ENCODE measurements around the gene DHX35. TPM values are rescaled to one million over a fixed set of nuclear protein-coding genes. Genes with fewer than 3 reads are reported as not detected.

The DHX35 gene
- total and polyA plus RNA-seq, 3 experiments from 2014 or later, result 6.0 to 20.5 (median 19.9) TPM

Other genes starting within 250 kb of the DHX35 start
- gene SLC32A1, start 237.9 kb upstream of the DHX35 start, total RNA-seq, result not detected
- gene SLC32A1, start 237.9 kb upstream of the DHX35 start, polyA plus RNA-seq, result not detected
- gene ACTR5, start 213.9 kb upstream of the DHX35 start, total RNA-seq, result 10 to 100 TPM; 12.2 to 12.6 TPM
- 9.5 TPM for gene ACTR5, start 213.9 kb upstream of the DHX35 start, polyA plus RNA-seq
- 100 to 1,000 TPM; 167 to 171 TPM for gene PPP1R16B, start 156.6 kb upstream of the DHX35 start, total RNA-seq
- gene PPP1R16B, start 156.6 kb upstream of the DHX35 start, polyA plus RNA-seq, result 40.2 TPM
- 10 to 100 TPM; 11.9 to 13.2 TPM for gene FAM83D, start 35.9 kb upstream of the DHX35 start, total RNA-seq
- 2.3 TPM for gene FAM83D, start 35.9 kb upstream of the DHX35 start, polyA plus RNA-seq

Data from CD8-positive, alpha-beta memory T cell (primary cell).